ENCODE data around the gene DENND2A. TPM values are rescaled to one million over a fixed set of nuclear protein-coding genes. Genes with fewer than 3 reads are reported as not detected.
"Not testable (repeated sequence)": the region's sequence is repeated elsewhere in the genome, so short reads cannot be mapped to it uniquely, and the experiment has no call there.

The DENND2A gene
- total RNA-seq, 1 experiment from 2014 or later: not detected

DNA sequence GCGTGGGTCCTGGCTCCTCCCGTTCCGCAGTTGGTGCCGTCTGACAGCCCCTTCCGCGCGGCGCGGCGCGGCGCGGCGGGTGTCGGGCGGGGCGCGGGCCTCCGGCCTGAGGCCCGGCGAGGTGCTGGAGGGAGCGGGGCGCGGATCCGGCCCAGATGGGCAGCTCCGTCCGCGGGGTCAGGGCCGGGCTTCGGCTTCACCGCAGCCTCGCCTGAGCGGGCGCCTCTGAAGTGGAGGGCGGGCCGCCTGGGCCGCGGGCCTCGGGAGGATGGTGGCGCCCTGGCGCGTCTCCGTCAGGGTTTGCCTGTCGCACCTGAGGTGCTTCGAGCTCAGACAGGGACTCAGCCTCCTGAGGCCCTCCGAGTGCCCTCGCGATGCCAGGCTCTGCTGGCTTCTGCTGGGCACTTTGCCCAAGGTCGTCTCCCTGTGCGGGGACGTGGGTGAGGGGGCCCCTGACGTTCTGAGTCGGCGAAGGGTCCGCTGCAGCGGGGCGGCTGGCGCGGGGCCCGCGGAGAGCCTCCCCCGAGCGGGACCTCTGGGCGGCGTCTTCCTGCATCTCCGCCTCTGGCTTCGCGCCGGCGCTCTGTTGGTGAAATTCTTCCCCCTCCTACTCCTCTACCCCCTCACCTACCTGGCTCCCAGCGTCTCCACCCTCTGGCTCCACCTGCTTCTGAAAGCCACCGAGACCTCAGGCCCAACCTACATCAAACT, 32.6 kb upstream of the DENND2A start:
- DNase-seq (ENCODE audit: low spot score): peak; percentile 88

DNA sequence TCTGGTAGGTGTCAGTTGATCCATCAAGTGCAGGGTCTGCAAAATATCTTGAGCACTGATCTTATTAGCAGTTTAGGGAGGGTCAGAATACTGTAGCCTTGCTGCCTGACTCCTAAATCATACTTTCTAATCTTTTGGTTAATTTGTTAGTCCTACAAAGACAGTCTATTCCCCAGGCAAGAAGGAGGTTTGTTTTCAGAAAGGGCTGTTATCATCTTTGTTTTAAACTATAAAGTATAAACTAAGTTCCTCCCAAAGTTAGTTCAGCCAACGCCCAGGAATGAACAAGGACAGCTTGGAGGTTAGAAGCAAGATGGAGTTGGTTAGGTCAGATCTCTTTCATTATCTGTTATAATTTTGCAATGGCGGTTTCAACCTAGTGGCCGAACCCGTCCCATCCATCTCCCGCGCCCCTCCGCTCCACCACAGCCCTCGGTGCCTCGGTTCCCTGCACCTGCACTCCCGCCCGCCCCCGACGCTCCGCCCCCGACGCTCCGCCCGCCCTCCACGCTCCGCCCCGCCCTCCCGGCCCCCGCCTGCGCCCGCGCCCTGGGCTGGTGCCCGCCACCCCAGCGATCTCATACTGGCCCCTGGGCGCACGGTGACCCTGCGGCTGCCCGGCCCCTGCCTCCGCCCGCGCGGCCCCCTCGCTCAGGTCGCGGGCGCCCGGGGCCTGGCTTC, 31.9 kb upstream of the DENND2A start, which contains the start of gene ADCK2:
Gene ADCK2, plus strand, starts transcription at position 564 of the 681 bp plus-strand sequence. CDS start 386 bp downstream, outside the sequence.
- peak; percentile 49 for DNase-seq (ENCODE audit: low spot score)

DNA sequence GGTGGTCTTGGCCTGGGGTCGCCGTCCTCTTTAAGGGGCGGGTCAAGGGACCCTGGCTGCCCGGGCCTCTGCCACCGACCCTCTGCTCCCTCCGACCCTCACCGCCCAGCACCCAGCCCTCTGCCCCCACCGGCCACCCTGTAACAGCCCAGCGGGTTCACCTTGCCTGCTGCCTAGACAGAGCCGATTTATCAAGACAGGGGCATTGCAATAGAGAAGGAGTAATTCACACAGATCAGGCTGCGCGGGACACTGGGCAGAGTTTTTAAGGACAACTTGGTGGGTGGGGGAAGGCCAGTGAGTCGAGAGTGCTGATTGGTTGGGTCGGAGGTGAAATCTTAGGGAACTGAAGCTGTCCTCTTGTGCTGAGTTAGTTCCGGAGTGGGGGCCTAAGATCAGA, 31.4 kb upstream of the DENND2A start:
- DNase-seq (ENCODE audit: low spot score): no peak

DNA sequence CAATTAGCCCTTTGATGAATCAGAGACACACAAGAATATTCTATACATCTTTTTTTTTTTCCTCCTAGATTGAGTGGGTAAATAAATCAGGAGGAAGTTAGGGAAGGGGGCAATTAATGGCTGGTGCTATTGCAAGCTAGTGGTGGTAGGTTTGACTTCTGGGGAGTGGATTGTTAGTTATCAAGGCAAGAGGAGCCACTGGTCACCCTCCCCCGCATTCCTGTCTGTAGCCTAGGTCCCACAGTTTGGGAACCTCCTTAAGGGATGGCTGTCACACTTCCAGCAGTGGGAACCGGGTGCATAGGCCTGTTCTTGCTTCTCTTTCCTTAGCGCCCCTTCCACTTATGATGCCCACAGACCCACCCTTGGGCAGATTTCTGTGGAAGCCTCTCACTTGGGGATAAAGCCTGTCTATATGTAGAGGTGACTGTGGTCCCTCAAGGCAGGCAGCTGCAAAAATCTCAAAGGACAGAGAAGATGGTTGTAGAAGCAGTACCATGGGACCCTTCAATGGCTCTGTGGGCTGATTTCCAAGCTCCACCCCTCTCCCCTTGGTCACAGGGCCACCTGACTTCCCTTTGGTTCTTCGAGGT, 29.8 kb upstream of the DENND2A start:
- DNase-seq (ENCODE audit: low spot score): no peak

DNA sequence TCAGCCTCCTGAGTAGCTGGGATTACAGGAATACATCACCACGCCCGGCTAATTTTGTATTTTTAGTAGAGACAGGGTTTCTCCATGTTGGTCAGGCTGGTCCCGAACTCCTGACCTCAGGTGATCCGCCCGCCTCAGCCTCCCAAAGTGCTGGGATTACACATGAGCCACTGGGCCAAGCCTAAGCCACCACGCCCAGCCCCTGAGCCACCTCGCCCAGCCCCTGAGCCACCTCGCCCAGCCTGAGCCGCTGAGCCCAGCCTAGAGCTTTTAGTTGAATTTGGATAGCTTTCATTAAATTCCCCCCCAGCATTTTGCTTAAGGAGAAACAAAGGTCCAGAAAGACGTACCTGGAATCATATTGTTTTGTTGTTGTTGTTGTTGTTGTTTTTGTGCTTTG, 29.2 kb upstream of the DENND2A start:
- DNase-seq (ENCODE audit: low spot score): not testable (repeated sequence)

DNA sequence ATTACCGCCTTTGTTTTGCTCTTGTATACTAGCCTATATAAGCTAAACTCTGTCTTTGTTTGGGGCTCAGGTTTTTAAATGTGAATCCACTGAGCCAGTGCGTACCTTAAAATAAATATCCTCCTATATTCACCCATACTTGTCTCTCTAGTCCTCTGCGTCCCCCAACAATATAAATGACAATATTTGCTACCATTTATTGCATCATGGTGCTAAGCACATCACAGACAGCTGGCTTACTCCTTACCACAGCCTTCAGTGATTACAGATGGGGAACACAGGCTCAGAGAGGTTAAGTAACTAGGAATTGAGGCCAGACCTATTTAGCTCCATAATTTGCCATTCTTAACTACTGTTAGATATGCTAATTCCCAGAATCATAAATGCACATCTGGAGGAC, 28.7 kb upstream of the DENND2A start:
- DNase-seq (ENCODE audit: low spot score): no peak

DNA sequence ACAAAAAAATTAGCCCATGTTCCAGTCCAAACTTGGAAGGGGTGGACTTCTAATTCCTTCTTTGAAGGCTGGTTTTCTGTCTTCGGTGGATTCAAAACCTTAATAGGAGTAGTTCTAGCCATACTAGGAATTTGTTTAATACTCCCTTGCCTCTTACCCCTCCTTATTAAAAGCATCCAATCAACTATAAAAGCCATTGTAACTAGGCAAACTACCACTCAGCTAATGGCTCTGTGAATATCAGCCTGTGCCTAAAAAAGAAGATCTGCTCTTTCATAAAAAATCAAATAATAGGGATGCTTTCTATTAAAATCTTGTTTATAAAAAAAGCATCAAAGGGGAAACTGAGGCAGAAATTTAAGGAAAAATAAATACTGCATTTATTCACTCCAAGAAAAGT, 28.0 kb upstream of the DENND2A start:
- no peak for DNase-seq (ENCODE audit: low spot score)

DNA sequence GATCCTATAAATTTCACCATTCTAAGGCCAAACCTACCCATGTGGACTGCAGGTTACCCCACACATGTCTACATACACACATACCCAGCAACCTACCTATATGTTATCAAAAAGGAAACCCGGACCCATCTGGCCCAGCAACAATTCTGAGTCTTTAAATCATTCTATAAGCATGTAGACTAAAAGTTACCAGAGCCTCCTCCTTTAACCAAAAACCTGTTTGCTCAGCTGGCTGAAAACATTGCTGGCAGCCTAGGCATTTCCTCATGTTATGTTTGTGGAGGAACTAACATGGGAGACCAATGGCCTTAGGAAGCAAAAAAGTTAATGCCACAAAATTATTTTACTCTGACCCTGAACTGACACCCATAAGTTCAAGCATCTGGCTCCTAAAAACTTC, 26.9 kb upstream of the DENND2A start:
- DNase-seq (ENCODE audit: low spot score): no peak

DNA sequence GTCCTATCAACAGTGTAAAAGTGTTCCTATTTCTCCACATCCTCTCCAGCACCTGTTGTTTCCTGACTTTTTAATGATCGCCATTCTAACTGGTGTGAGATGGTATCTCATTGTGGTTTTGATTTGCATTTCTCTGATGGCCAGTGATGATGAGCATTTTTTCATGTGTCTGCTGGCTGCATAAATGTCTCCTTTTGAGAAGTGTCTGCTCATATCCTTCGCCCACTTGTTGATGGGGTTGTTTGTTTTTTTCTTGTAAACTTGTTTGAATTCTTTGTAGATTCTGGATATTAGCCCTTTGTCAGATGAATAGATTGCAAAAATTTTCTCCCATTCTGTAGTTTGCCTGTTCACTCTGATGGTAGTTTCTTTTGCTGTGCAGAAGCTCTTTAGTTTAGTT, 22.3 kb upstream of the DENND2A start:
- DNase-seq (ENCODE audit: low spot score): not testable (repeated sequence)

DNA sequence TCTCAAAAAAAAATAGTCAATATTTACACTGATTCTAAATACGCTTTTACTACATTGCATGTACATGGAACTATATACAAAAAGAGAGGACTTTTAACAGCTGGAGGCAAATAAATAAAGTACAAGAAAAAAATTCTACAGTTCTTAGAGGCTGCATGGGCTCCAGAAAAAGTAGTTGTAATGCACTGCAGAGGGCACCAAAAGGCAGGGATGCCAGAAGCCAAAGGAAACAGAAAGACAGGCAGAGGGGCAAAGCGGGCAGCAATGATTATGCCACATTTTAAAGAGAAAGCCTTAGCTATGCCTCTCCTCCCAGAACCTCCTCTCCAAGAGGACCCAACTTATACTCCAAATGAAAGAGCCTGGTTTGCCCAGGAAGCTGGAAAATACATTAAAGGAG, 20.5 kb upstream of the DENND2A start:
- no peak for DNase-seq (ENCODE audit: low spot score)

DNA sequence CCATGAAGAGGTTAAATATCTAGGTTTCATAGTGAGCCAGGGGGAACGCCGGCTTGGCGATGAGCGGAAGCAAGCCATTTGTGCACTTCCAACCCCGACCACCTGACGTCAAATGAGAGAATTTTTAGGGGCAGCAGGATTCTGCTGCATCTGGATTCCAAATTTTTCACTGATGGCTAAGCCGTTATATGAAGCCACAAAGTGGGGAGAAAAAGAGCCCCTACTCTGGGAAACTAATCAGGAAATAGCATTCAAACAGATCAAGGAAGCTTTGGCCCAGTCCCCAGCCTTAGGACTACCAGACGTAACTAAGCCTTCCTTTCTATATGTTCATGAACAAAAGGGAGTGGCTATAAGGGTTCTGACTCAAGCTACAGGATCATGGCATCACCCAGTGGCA, 19.2 kb upstream of the DENND2A start:
- no peak for DNase-seq (ENCODE audit: low spot score)

DNA sequence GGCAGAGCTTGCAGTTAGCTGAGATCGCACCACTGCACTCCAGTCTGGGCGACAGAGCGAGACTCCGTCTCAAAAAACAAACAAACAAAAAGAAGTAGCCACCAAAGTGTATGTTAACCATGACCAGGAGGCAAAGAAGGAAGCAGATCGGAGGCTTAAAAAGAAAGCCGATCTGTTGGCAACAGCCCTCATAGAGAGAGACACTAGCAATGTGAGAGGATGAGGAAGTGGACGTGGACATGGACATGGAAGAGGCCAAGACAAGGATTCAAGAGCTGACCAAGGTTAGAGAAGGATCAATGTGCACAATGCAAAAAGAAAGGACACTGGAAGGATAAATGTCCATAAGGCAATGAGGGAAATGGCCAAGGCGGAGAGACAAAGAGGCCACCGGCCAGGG, 17.3 kb upstream of the DENND2A start:
- no peak for DNase-seq (ENCODE audit: low spot score)

DNA sequence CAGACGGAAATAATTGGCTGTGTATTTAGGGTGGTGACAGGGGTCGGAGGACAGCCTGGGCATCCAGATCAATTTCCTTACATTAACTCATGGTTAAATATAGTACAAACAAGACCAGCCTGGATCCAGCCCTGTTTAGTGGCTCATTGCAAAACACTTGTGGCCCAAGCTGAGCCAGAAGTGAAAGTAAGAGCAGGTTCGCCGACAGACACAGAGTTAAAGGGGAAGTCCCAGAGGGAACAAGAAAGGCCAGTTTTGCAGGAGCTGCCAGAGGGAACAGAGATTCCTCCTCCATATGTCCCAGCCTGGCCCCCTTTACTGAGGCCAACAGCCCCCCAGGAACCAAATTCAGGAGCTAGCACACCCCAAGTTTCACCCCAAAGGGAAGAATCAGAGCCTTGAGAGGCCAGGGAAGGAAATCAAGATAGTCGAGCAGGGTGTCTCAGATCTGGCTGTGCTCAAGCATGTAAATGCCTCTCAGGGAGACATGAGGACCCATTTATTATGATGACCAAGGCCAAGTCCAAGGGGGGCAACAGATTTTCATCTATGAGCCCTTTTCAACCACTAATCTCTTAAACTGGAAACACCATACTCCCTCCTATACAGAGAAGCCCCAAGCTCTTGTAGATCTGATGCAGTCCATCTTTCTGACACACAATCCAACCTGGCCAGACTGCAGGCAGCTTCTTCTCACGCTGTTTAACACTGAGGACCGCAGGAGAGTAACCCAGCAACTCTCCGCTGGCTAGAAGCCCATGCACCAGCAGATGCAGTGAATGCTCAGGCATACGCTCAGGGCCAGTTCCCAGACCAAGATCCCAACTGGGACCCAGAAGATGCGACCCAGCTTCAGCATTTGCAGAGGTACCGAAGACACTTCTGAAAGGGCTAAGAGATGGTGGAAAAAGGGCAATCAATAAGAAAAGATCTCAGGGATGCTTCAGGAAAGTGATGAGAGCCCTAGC, 16.2 kb upstream of the DENND2A start:
- DNase-seq (ENCODE audit: low spot score): peak; percentile 87

DNA sequence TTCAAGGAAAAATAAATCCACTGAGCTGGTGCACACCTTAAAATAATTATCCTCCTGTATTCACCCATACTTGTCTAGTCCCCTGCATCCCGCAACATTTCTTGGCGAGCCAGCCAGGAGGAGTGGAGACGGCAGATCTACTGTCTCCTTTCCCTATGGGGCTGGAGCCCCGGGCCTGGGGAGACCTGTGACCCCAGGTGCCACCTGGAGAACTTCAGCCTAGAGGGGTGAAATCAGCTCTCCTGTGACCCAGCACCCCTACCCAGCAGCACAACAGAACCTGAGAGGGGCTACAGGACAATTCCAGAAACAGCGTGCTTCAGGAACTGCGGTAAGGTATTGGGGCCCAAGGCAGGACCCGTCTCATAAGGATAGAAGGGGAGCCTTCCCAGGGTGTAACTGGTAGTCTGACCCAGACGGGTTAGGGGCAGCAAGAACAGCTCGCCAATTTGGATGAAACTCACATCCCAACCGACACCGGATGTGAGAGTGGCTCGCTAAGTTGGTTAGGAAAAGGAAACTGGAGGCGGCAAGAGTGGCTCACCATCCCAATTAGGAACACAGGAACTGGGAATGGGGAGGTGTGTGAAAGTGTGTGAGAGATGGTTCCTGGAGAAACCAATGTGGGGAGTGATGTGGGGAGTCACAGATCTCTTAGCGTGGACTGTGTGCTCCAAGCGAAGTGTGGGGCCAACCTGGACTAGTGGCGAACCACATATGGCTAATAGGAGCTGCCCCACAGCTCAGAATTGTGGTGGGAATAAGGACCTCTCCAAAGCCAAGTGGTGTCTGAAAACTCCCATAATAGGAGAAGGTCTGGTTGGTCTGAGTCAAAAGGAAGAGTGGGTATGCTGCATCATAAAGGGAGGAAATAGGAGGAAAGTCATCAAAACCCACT, 15.1 kb upstream of the DENND2A start:
- no peak for DNase-seq (ENCODE audit: low spot score)

DNA sequence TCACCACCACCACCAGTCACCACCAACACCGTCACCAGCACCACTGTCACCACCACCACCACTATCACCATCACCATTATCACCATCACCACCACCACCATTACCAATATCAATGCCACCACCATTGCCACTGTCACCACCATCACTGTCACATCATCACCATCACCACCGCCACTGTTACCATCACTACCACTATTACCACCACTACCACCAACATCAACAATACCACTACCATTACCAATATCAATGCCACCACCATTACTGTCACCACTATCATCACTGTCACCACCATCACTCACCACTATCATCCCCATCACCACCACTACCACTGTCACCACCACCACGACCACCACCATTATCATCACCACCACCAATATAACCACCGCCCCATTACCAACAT, 14.0 kb upstream of the DENND2A start:
- DNase-seq (ENCODE audit: low spot score): no peak

DNA sequence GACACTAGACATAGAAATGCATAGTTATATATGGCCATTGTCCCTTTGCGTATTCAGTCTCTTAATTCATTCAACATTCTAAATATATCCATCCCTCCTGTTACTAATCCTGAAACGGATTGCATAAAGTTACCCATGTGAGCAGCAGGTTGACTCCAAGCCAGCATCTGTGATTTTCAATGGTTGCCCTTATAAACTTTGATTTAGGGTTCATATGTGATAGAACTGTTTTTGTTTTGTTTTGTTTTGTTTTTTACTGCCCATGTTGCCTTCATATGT, 13.4 kb upstream of the DENND2A start:
- DNase-seq (ENCODE audit: low spot score): no peak

DNA sequence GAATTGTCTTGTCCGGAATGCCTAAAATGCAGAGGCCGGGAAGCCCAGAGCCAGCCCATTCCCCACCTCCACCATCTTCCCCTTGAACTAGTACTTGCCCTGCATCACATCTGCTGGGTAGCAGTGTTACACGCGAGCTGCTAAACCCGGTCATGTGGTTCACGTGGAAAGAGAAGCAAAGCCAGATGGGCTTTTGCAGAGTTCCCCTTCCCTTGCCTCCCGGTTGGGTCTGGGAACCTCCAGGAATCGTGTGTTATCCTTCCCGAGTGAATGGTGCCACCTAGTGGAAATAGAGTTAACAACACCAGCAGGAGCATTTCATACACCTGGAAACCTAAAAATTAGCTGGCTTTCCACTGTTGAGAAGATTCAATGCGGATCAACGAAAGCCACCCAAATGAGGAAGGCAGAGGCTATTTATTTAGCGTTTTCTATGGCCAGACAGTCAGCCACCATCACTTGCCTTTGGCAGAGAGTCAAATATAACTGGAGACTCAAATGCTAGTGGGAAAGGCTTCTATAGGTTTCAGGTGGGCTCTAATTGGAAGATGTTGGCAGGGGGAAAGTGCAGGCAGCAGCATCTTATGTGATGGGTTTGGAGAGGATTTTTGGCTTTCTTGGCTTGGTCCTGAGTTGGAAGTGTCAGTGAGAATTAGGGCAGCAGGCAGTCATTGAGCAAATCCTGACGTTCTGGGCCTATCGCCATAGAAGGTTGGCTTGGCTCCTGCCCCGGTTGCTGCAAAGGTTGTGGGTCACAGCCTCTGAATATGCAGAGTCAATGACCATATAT, 12.9 kb upstream of the DENND2A start:
- peak; percentile 84 for DNase-seq (ENCODE audit: low spot score)

DNA sequence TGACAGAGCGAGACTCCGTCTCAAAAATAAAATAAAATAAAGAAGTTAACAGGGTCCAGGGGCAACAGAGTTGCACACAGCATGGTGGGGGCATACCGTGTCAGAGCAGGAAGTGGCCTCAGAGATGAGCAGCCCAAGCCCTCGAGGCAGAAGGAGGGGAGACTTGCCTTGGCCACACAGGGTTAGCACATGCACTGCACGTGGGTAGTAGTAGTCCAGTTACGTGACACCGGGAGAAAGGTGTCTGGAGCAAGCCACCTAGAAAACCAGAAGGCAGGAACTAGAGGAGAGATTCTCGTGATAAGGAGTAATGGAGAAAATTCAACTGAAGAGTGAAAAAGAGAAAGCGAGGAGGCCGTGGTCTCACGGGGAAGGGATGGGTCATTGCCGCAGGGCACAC, 9.8 kb upstream of the DENND2A start:
- DNase-seq (ENCODE audit: low spot score): no peak

DNA sequence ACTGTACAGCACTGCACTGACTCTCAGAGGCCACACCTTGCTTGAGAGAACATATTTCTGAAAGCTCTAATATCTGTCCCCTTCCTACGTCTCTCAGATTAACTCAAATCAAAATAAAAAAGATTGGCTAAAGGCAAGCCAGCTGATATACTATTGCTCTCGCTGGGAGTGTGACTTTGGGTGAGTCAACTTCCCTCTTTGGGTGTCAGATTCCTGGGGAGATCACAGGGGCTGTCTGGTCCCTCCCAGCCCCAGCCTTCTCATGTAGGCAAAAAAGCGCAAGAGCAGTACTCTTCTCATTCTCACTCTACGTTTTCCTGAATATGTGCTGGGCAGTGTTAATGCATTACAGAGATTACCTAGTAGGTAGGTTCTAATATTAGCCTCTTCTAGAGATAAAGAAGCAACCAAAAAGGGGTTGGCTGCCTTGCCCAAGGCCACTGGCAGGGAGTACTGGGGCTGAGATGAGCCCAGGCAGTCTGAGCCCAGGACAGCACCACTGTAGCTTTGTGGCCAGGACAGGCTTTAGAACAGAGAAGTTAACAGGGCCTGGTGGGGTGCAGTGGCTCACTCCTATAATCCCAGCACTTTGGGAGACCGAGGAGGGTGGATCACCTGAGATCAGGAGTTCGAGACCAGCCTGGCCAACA, 9.1 kb upstream of the DENND2A start:
- DNase-seq (ENCODE audit: low spot score): no peak

Measured in HT-29 (cell line).